Measurements from ENCODE around the gene ZNF784.

The ZNF784 gene

GRCh38 chr19:55643887-55644176 is 19.5 kb upstream of the ZNF784 start:
- Histone ChIP-seq H3K27ac (ENCODE audit: low read depth in 2 of 2, low read length in 2 of 2) (peak overlapping the region in 1 of 2 donors; percentile 81), H3K9ac (ENCODE audit: low read depth in 1 of 2, low read length in 2 of 2) (peak overlapping the region; percentile 72), H3K4me1 (ENCODE audit: control insufficient read depth in 2 of 2, insufficient read depth in 2 of 2, low read length in 2 of 2) (peaks cover 43 to 48% of the 10 kb centered on the region in 2 donors), H3K9me3 (ENCODE audit: control insufficient read depth in 2 of 2, low read length in 2 of 2) (no peaks in the 10 kb centered on the region), H3K27me3 (ENCODE audit: control insufficient read depth in 2 of 2, insufficient read depth in 2 of 2, low read length in 2 of 2) (no peaks in the 10 kb centered on the region), H3K36me3 (ENCODE audit: control insufficient read depth in 2 of 2, insufficient read depth in 2 of 2, low read length in 2 of 2) (peaks cover 3 to 12% of the 10 kb centered on the region in 2 donors), H3K4me3 (ENCODE audit: low read length in 2 of 2) (peak overlapping the region; percentile 75 to 86)

GRCh38 chr19:55643003-55643886 is 18.9 kb upstream of the ZNF784 start, which contains the start of gene ZNF581:
Gene ZNF581, plus strand, starts transcription at chr19:55643649. Its CDS starts 923 bp downstream, at chr19:55644572.
- H3K4me1 ChIP-seq (ENCODE audit: control insufficient read depth in 2 of 2, insufficient read depth in 2 of 2, low read length in 2 of 2): peaks cover 38 to 42% of the 10 kb centered on the region in 2 donors
- peak within 1 kb of the TSS; percentile 75 to 86 for H3K4me3 ChIP-seq (ENCODE audit: low read length in 2 of 2)
- H3K9ac ChIP-seq (ENCODE audit: low read depth in 1 of 2, low read length in 2 of 2): peak within 1 kb of the TSS; percentile 72
- H3K9me3 ChIP-seq (ENCODE audit: control insufficient read depth in 2 of 2, low read length in 2 of 2): no peaks in the 10 kb centered on the region
- H3K27ac ChIP-seq (ENCODE audit: low read depth in 2 of 2, low read length in 2 of 2): peak within 1 kb of the TSS; percentile 54 to 81
- no peaks in the 10 kb centered on the region for H3K27me3 ChIP-seq (ENCODE audit: control insufficient read depth in 2 of 2, insufficient read depth in 2 of 2, low read length in 2 of 2)
- peaks cover 3 to 12% of the 10 kb centered on the region in 2 donors for H3K36me3 ChIP-seq (ENCODE audit: control insufficient read depth in 2 of 2, insufficient read depth in 2 of 2, low read length in 2 of 2)

DNA sequence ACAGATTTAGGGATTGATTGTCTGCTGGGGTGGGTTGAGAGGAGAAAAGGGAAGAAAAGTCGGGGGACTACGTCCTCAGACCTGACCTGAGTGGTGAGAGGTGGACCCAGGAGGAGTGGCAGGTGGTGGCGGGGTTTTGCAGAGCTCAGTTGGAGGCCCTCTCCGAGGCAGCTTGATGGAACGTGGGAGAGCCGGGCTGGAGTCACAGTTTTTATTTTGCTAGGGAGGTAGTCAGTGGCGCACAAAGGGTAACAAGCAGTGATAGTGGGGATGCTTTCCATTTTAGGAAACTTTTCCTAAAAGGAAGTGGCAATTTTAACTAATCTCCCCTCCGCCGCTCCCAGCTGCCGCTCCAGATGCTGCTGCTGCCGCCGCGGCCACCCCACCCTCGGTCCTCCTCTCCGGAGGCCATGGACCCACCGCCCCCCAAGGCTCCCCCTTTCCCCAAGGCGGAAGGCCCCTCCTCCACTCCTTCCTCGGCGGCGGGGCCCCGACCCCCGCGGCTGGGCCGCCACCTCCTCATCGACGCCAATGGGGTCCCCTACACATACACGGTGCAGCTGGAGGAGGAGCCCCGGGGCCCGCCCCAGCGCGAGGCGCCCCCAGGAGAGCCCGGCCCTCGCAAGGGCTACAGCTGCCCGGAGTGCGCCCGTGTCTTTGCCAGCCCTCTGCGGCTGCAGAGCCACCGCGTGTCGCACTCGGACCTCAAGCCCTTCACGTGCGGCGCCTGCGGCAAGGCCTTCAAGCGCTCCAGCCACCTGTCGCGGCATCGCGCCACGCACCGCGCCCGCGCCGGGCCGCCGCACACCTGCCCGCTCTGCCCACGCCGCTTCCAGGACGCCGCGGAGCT is 18.0 kb upstream of the ZNF784 start:
- Histone ChIP-seq H3K4me1 (ENCODE audit: control insufficient read depth in 2 of 2, insufficient read depth in 2 of 2, low read length in 2 of 2) (peaks cover 34 to 36% of the 10 kb centered on the region in 2 donors), H3K9me3 (ENCODE audit: control insufficient read depth in 2 of 2, low read length in 2 of 2) (no peaks in the 10 kb centered on the region), H3K9ac (ENCODE audit: low read depth in 1 of 2, low read length in 2 of 2) (peak overlapping the region; percentile 39 to 72), H3K36me3 (ENCODE audit: control insufficient read depth in 2 of 2, insufficient read depth in 2 of 2, low read length in 2 of 2) (peaks cover 3 to 12% of the 10 kb centered on the region in 2 donors), H3K27ac (ENCODE audit: low read depth in 2 of 2, low read length in 2 of 2) (peak overlapping the region; percentile 54 to 81), H3K27me3 (ENCODE audit: control insufficient read depth in 2 of 2, insufficient read depth in 2 of 2, low read length in 2 of 2) (no peaks in the 10 kb centered on the region), H3K4me3 (ENCODE audit: low read length in 2 of 2) (peak overlapping the region; percentile 75 to 86)

- Histone ChIP-seq H3K36me3 (ENCODE audit: control insufficient read depth in 2 of 2, insufficient read depth in 2 of 2, low read length in 2 of 2) (peaks cover 3 to 12% of the 10 kb centered on the region in 2 donors), H3K9ac (ENCODE audit: low read depth in 1 of 2, low read length in 2 of 2) (peak overlapping the region; percentile 50 to 68), H3K4me3 (ENCODE audit: low read length in 2 of 2) (peak overlapping the region; percentile 75 to 86), H3K9me3 (ENCODE audit: control insufficient read depth in 2 of 2, low read length in 2 of 2) (no peaks in the 10 kb centered on the region), H3K27ac (ENCODE audit: low read depth in 2 of 2, low read length in 2 of 2) (peak overlapping the region; percentile 73 to 81), H3K27me3 (ENCODE audit: control insufficient read depth in 2 of 2, insufficient read depth in 2 of 2, low read length in 2 of 2) (no peaks in the 10 kb centered on the region), H3K4me1 (ENCODE audit: control insufficient read depth in 2 of 2, insufficient read depth in 2 of 2, low read length in 2 of 2) (peaks cover 30 to 41% of the 10 kb centered on the region in 2 donors)
Observed at GRCh38 chr19:55641426-55642152, 17.2 kb upstream of the ZNF784 start.

- Histone ChIP-seq H3K9me3 (ENCODE audit: control insufficient read depth in 2 of 2, low read length in 2 of 2) (no peaks in the 10 kb centered on the region), H3K27ac (ENCODE audit: low read depth in 2 of 2, low read length in 2 of 2) (peak within 1 kb of the TSS; percentile 73 to 81), H3K4me1 (ENCODE audit: control insufficient read depth in 2 of 2, insufficient read depth in 2 of 2, low read length in 2 of 2) (peaks cover 34 to 49% of the 10 kb centered on the region in 2 donors), H3K4me3 (ENCODE audit: low read length in 2 of 2) (peak within 1 kb of the TSS; percentile 69 to 86), H3K27me3 (ENCODE audit: control insufficient read depth in 2 of 2, insufficient read depth in 2 of 2, low read length in 2 of 2) (no peaks in the 10 kb centered on the region), H3K36me3 (ENCODE audit: control insufficient read depth in 2 of 2, insufficient read depth in 2 of 2, low read length in 2 of 2) (peaks cover 3 to 12% of the 10 kb centered on the region in 2 donors), H3K9ac (ENCODE audit: low read depth in 1 of 2, low read length in 2 of 2) (peak within 1 kb of the TSS; percentile 50 to 68)
Observed at GRCh38 chr19:55640577-55641425, 16.4 kb upstream of the ZNF784 start, which contains the start of gene ZNF580. Gene ZNF580, plus strand, starts transcription at chr19:55641002. Its CDS starts 1,507 bp downstream, at chr19:55642509.

DNA sequence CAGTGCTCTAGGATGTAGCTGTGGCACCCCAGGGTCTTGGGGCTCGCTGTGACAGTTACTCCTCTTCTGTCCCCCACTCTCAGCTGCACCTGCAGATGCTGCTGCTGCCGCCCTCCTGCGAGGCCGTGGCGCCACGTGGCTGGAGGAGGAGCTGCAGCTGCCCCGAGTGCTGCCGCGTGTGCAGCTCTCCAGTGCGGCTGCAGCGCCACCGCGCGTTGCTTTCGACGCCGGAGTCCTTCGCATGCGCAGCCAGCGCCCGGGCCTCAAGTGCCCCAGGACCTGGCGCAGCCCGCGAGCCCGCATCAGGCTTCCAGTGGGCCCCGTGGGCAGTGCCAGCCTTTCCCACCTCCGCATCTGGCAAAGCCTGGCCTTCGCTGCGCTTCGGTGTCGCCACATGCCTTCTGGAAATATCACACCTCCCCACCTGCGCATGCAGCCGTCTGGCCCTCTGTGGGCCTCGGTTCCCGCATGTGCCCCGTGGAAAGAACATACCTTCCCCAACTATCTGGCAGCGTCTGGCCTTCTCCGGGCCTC is 15.7 kb upstream of the ZNF784 start:
- peak overlapping the region; percentile 73 to 81 for H3K27ac ChIP-seq (ENCODE audit: low read depth in 2 of 2, low read length in 2 of 2)
- peak overlapping the region; percentile 50 to 56 for H3K9ac ChIP-seq (ENCODE audit: low read depth in 1 of 2, low read length in 2 of 2)
- peak overlapping the region; percentile 69 to 71 for H3K4me3 ChIP-seq (ENCODE audit: low read length in 2 of 2)
- H3K4me1 ChIP-seq (ENCODE audit: control insufficient read depth in 2 of 2, insufficient read depth in 2 of 2, low read length in 2 of 2): peaks cover 41 to 55% of the 10 kb centered on the region in 2 donors
- no peaks in the 10 kb centered on the region for H3K9me3 ChIP-seq (ENCODE audit: control insufficient read depth in 2 of 2, low read length in 2 of 2)
- no peaks in the 10 kb centered on the region for H3K27me3 ChIP-seq (ENCODE audit: control insufficient read depth in 2 of 2, insufficient read depth in 2 of 2, low read length in 2 of 2)
- peaks cover 0 to 7% of the 10 kb centered on the region in 2 donors for H3K36me3 ChIP-seq (ENCODE audit: control insufficient read depth in 2 of 2, insufficient read depth in 2 of 2, low read length in 2 of 2)

- Histone ChIP-seq H3K9ac (ENCODE audit: low read depth in 1 of 2, low read length in 2 of 2) (no peak overlapping the region), H3K9me3 (ENCODE audit: control insufficient read depth in 2 of 2, low read length in 2 of 2) (no peaks in the 10 kb centered on the region), H3K36me3 (ENCODE audit: control insufficient read depth in 2 of 2, insufficient read depth in 2 of 2, low read length in 2 of 2) (no peaks in the 10 kb centered on the region), H3K27ac (ENCODE audit: low read depth in 2 of 2, low read length in 2 of 2) (no peak overlapping the region), H3K4me3 (ENCODE audit: low read length in 2 of 2) (no peak overlapping the region), H3K4me1 (ENCODE audit: control insufficient read depth in 2 of 2, insufficient read depth in 2 of 2, low read length in 2 of 2) (peaks cover 40 to 44% of the 10 kb centered on the region in 2 donors), H3K27me3 (ENCODE audit: control insufficient read depth in 2 of 2, insufficient read depth in 2 of 2, low read length in 2 of 2) (no peaks in the 10 kb centered on the region)
Observed at GRCh38 chr19:55638864-55639359, 14.5 kb upstream of the ZNF784 start.

GRCh38 chr19:55637534-55637933 is 13.2 kb upstream of the ZNF784 start:
- Histone ChIP-seq H3K36me3 (ENCODE audit: control insufficient read depth in 2 of 2, insufficient read depth in 2 of 2, low read length in 2 of 2) (no peaks in the 10 kb centered on the region), H3K27ac (ENCODE audit: low read depth in 2 of 2, low read length in 2 of 2) (no peak overlapping the region), H3K27me3 (ENCODE audit: control insufficient read depth in 2 of 2, insufficient read depth in 2 of 2, low read length in 2 of 2) (no peaks in the 10 kb centered on the region), H3K9ac (ENCODE audit: low read depth in 1 of 2, low read length in 2 of 2) (no peak overlapping the region), H3K4me3 (ENCODE audit: low read length in 2 of 2) (no peak overlapping the region), H3K4me1 (ENCODE audit: control insufficient read depth in 2 of 2, insufficient read depth in 2 of 2, low read length in 2 of 2) (peaks cover 31 to 37% of the 10 kb centered on the region in 2 donors), H3K9me3 (ENCODE audit: control insufficient read depth in 2 of 2, low read length in 2 of 2) (no peaks in the 10 kb centered on the region)
